Stimulated activated CD4-positive, alpha-beta T cell treated with anti-CD3 and anti-CD28 coated beads, TNF-alpha, amount 100 ng/mL, for 1 hour (primary cell): ENCODE measurements around the gene SPRR3.

Source experiments
- DNase-seq, 3 donors: peaks; one replicate each; pipeline ENCODE4 v3.0.0-alpha.2; 2020; ENCODE audit warnings: low read depth in 3 of 3, low spot score in 1 of 3

SPRR3 gene

DNA sequence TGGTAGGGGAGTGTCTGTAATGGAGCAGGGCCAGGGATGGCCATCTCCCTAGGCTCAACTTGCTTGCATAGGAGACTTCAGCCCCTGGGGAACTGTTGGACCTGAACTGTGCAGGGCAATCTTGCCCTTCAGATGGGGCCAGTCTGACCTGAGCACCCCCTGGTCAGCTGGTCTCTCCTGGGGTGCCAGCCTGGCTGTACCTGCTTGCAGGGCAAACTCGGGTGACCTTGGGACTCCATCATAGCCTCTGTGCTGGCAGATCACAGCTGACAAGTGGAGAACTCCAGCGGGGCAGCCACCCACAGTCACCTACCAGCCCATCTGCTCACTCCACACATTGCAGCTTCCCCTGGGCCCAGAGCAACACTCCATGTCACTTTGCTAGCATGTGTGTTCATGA lies 47.7 kb downstream of the SPRR3 start:
- DNase-seq = no peak
